ENCODE measurements around the gene CPSF3. TPM values are rescaled to one million over a fixed set of nuclear protein-coding genes. Genes with fewer than 3 reads are reported as not detected.

The CPSF3 gene
- total RNA-seq, 4 donors from 2014 or later = 20.5 to 48.5 (median 29.2) TPM

DNA sequence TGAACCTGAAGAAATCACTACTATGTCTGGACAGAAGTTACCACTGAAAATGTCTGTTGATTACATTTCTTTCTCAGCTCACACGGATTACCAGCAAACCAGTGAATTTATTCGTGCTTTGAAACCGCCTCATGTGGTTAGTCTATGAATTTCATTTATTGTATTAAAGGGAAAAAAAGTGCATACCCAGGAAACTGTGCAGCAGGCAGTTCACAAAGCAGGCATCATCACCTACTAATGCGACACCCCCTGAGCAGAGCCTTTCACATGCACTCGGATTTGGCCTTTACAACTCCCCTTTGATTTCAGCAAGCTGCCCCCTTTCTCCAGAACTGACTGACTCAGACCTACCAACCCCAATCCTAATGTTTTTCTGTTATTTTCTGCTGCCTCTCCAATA lies 20.1 kb downstream of the CPSF3 start:
- TF ChIP-seq EP300 (IDR thresholded peaks at IDR 0.05) = no peak
- TF ChIP-seq, protein P1, sequence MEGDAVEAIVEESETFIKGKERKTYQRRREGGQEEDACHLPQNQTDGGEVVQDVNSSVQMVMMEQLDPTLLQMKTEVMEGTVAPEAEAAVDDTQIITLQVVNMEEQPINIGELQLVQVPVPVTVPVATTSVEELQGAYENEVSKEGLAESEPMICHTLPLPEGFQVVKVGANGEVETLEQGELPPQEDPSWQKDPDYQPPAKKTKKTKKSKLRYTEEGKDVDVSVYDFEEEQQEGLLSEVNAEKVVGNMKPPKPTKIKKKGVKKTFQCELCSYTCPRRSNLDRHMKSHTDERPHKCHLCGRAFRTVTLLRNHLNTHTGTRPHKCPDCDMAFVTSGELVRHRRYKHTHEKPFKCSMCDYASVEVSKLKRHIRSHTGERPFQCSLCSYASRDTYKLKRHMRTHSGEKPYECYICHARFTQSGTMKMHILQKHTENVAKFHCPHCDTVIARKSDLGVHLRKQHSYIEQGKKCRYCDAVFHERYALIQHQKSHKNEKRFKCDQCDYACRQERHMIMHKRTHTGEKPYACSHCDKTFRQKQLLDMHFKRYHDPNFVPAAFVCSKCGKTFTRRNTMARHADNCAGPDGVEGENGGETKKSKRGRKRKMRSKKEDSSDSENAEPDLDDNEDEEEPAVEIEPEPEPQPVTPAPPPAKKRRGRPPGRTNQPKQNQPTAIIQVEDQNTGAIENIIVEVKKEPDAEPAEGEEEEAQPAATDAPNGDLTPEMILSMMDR (IDR thresholded peaks at IDR 0.05) = no peak
- no peaks in the 10 kb centered on the region for H3K9me3 ChIP-seq
- H3K4me3 ChIP-seq = no peak overlapping the region
- WGBS = 89% methylated on average over 5 of the region's 5 CpGs
- no peaks in the 10 kb centered on the region for H3K27me3 ChIP-seq
- H3K4me1 ChIP-seq = no peaks in the 10 kb centered on the region
- no peak for DNase-seq (ENCODE audit: low spot score in 2 of 2)
- peaks cover 86% of the 10 kb centered on the region for H3K36me3 ChIP-seq
- H3K27ac ChIP-seq = no peak overlapping the region

DNA sequence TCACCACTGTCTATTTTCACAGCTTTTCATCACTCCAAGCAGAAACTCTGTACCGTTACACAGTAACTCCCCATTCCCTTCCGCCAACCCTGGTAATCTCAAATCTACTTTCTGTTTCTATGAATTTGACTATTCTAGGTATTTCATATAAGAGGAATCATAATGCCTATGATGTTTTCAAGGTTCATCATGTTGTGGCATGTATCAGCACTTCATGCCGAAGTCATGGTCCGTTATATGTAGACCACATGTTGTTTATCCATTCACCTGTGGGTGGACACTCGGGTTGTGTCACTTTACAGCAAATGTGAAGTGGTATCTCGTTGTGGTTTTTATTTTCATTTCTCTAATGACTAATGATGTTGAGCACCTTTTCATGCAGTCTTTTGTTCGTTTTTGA lies 21.6 kb downstream of the CPSF3 start:
- TF ChIP-seq POLR2A (IDR thresholded peaks at IDR 0.05) (no peak), POLR2AphosphoS5 (IDR thresholded peaks at IDR 0.05) (no peak), EP300 (IDR thresholded peaks at IDR 0.05) (no peak)
- TF ChIP-seq, protein P1 (IDR thresholded peaks at IDR 0.05) = no peak
- no peak overlapping the region for H3K4me3 ChIP-seq
- 93% methylated on average over 7 of the region's 7 CpGs for WGBS
- no peaks in the 10 kb centered on the region for H3K9me3 ChIP-seq
- no peaks in the 10 kb centered on the region for H3K4me1 ChIP-seq
- DNase-seq (ENCODE audit: low spot score in 2 of 2) = no peak
- H3K27me3 ChIP-seq = no peaks in the 10 kb centered on the region
- peaks cover 89% of the 10 kb centered on the region for H3K36me3 ChIP-seq
- H3K27ac ChIP-seq = no peak overlapping the region

DNA sequence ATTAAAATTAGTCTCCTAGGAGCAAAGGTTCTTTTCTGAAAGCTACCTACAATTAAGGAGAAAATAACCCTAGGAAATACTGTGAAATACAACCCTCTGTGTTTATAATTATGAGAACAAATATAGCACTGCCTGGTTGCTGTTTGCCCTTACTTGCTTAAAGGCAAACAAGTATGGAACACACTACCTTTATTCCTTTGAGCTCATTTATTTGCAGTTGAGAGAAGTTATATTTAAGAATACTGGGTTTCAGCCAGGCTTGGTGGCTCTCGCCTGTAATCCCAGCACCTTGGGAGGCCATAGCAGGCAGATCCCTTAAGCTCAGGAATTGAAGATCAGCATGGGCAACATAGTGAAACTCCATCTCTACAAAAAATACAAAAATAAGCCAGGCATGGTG lies 27.8 kb downstream of the CPSF3 start:
- H3K9me3 ChIP-seq = no peaks in the 10 kb centered on the region
- TF ChIP-seq, protein P1 (IDR thresholded peaks at IDR 0.05) = no peak
- TF ChIP-seq POLR2AphosphoS5 (IDR thresholded peaks at IDR 0.05) (no peak), EP300 (IDR thresholded peaks at IDR 0.05) (no peak), POLR2A (IDR thresholded peaks at IDR 0.05) (no peak)
- no peaks in the 10 kb centered on the region for H3K27me3 ChIP-seq
- 100% methylated on average over 1 of the region's 1 CpG for WGBS
- peaks cover 72% of the 10 kb centered on the region for H3K36me3 ChIP-seq
- H3K4me1 ChIP-seq = no peaks in the 10 kb centered on the region
- no peak overlapping the region for H3K27ac ChIP-seq
- H3K4me3 ChIP-seq = no peak overlapping the region
- no peak for DNase-seq (ENCODE audit: low spot score in 2 of 2)

DNA sequence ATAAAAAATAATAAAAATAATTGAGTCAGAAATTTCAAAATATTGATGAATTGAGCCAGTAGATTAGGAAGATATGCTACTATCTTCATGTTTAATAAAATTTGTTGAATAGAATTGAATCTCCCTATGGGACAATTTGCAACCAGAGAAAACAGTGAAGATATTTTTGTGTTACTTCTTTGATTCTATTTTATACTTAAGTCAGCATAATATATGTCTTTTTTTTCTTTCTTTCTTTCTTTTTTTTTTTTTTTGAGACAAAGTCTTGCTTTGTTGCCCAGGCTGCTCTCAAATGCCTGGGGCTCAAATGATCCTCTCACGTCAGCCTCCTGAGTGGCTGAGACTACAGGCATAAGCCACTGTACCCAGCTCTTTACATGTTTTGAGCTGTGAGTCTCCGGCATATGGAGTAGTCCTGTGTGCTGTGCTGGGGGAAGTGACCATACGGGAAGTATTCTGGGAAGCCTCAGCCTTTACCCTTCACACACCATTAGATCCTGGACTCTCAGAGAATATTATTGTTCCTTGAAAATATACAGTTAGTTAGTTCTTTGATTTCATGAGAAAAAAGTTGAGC lies 37.1 kb downstream of the CPSF3 start:
- DNase-seq (ENCODE audit: low spot score in 2 of 2) = no peak
- H3K4me3 ChIP-seq = no peak overlapping the region
- H3K4me1 ChIP-seq = no peaks in the 10 kb centered on the region
- no peaks in the 10 kb centered on the region for H3K9me3 ChIP-seq
- 83% methylated on average over 3 of the region's 3 CpGs for WGBS
- TF ChIP-seq POLR2A (IDR thresholded peaks at IDR 0.05) (no peak), EP300 (IDR thresholded peaks at IDR 0.05) (no peak)
- peaks cover 55% of the 10 kb centered on the region for H3K36me3 ChIP-seq
- H3K27me3 ChIP-seq = no peaks in the 10 kb centered on the region
- H3K27ac ChIP-seq = no peak overlapping the region

DNA sequence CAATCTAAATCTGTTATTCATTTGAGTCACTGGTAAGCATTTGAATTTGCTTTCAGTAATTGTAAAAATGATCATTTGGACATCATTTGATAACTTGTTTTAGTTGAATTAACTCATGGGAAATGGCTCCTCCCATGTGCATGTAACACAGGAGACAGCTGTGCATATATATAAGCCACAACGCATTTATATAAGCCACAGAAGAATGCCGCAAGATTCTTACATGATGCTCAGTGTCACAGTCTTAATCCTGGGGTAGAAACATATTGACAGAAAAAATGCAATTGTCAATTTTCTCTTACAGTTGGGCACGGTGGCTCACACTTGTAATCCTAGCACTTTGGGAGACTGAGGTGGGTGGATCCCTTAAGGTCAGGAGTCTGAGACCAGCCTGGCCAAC lies 37.6 kb downstream of the CPSF3 start:
- Histone ChIP-seq H3K36me3 (peaks cover 59% of the 10 kb centered on the region), H3K4me3 (no peak overlapping the region), H3K4me1 (no peaks in the 10 kb centered on the region), H3K27ac (no peak overlapping the region), H3K9me3 (no peaks in the 10 kb centered on the region), H3K27me3 (no peaks in the 10 kb centered on the region)
- TF ChIP-seq POLR2A (IDR thresholded peaks at IDR 0.05) (no peak), POLR2AphosphoS5 (IDR thresholded peaks at IDR 0.05) (no peak), EP300 (IDR thresholded peaks at IDR 0.05) (no peak)
- TF ChIP-seq, protein P1 (IDR thresholded peaks at IDR 0.05) = no peak
- 88% methylated on average over 3 of the region's 3 CpGs for WGBS
- DNase-seq (ENCODE audit: low spot score in 2 of 2) = no peak

DNA sequence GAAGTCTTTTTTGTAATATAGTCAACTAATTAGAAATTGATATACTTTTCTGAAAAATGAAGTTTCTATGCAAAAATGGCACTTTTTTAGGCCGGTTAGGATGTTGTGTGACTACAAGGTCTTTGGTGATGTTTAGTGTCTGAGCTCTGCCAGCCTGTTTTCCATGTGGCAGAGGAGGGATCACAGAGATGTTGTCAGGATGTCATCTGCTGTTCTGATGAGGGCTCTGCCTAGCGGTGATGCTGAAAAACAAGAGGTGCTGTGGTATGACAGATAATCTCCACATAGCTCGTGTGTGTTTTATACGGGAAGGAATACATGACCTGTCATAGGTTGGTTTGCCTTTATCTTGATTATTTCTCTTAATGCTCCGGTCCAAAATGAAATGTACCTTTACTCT lies 38.9 kb downstream of the CPSF3 start:
- no peak for DNase-seq (ENCODE audit: low spot score in 2 of 2)
- no peak overlapping the region for H3K4me3 ChIP-seq
- no peaks in the 10 kb centered on the region for H3K4me1 ChIP-seq
- H3K36me3 ChIP-seq = peaks cover 53% of the 10 kb centered on the region
- WGBS = 85% methylated on average over 5 of the region's 5 CpGs
- no peak overlapping the region for H3K27ac ChIP-seq
- H3K9me3 ChIP-seq = no peaks in the 10 kb centered on the region
- TF ChIP-seq, protein P1 (IDR thresholded peaks at IDR 0.05) = no peak
- TF ChIP-seq EP300 (IDR thresholded peaks at IDR 0.05) (no peak), POLR2AphosphoS5 (IDR thresholded peaks at IDR 0.05) (no peak), POLR2A (IDR thresholded peaks at IDR 0.05) (no peak)
- H3K27me3 ChIP-seq = no peaks in the 10 kb centered on the region

Data from suprapubic skin (tissue), 4 donors.